ENCODE data around the gene TOMM34.
A peak's percentile ranks its signal among the peaks of the same experiment; 100 is the strongest.

TOMM34 gene
- 12.7 to 30.0 (median 18.9) reads per million in 17 experiments for total RNA-seq

- DNase-seq = peak; percentile 93 to 98 (median 96)
These were observed at the start of gene TOMM34 for GRCh38 chr20:44960103-44960852. TSS of gene TOMM34 (minus strand) at chr20:44960397. CDS start at chr20:44960333, 64 bp downstream.

GRCh38 chr20:45008521-45009049 is 48.4 kb upstream of the TOMM34 start:
- DNase-seq = no peak

GRCh38 chr20:44997668-44998067 is 37.5 kb upstream of the TOMM34 start:
- DNase-seq = no peak

- DNase-seq = no peak
These were observed 37.0 kb upstream of the TOMM34 start for GRCh38 chr20:44997171-44997570.

GRCh38 chr20:44993343-44993742 is 33.1 kb upstream of the TOMM34 start:
- peak in 3 of 4 experiments; percentile 9 to 71 (median 58) for DNase-seq

- DNase-seq = no peak
These were observed 30.8 kb upstream of the TOMM34 start for GRCh38 chr20:44990957-44991356.

- DNase-seq = peak; percentile 39 to 65 (median 62)
These were observed 30.2 kb upstream of the TOMM34 start for GRCh38 chr20:44990425-44990824.

- no peak for DNase-seq
These were observed 28.5 kb upstream of the TOMM34 start for GRCh38 chr20:44988631-44989171.

- DNase-seq = peak in 1 of 4 experiments; percentile 25
These were observed 23.0 kb upstream of the TOMM34 start for GRCh38 chr20:44983093-44983674.

- DNase-seq = no peak
These were observed 21.7 kb upstream of the TOMM34 start for GRCh38 chr20:44981736-44982406.

GRCh38 chr20:44979090-44979621 is 19.0 kb upstream of the TOMM34 start:
- peak; percentile 83 to 93 (median 87) for DNase-seq

- no peak for DNase-seq
These were observed 16.5 kb upstream of the TOMM34 start for GRCh38 chr20:44976698-44977097.

GRCh38 chr20:44973053-44973452 is 12.9 kb upstream of the TOMM34 start:
- DNase-seq = peak in 1 of 4 experiments; percentile 23

- peak in 1 of 4 experiments; percentile 37 for DNase-seq
These were observed 10.1 kb upstream of the TOMM34 start for GRCh38 chr20:44970243-44970757.

- DNase-seq = no peak
These were observed 9.2 kb upstream of the TOMM34 start for GRCh38 chr20:44969300-44969894.

GRCh38 chr20:44967207-44967807 is 7.1 kb upstream of the TOMM34 start:
- peak; percentile 58 to 82 (median 72) for DNase-seq

- peak; percentile 98 to 99 (median 98) for DNase-seq
These were observed 6.1 kb upstream of the TOMM34 start, which contains the start of gene STK4 for GRCh38 chr20:44966030-44966961. TSS of gene STK4 (plus strand) at chr20:44966512. CDS start at chr20:44966569, 57 bp downstream.

GRCh38 chr20:44965651-44966029 is 5.4 kb upstream of the TOMM34 start:
- no peak for DNase-seq

- no peak for DNase-seq
These were observed 3.4 kb upstream of the TOMM34 start for GRCh38 chr20:44963325-44964215.

Data from suppressor macrophage (primary cell).